HG03439 (cell line): ENCODE results near the gene NBPF20.
"Not testable (repeated sequence)": the region's sequence is repeated elsewhere in the genome, so short reads cannot be mapped to it uniquely, and the experiment has no call there.

Experiments
- ATAC-seq: cut with Tn5 transposase; IDR thresholded peaks from one replicate; pipeline ENCODE4 v1.9.1; 2021; ENCODE audit warnings: mild to moderate bottlenecking, moderate library complexity; ENCODE audit not compliant: unreplicated experiment

NBPF20 gene

GRCh38 chr1:145425436-145426029 lies at the start of gene NBPF20:
TSS of gene NBPF20 (minus strand) at chr1:145425603. CDS start at chr1:145405272, 20,331 bp downstream.
- peak; percentile 98 for ATAC-seq

- ATAC-seq = not testable (repeated sequence)
Observed at GRCh38 chr1:145474837-145475368, 49.5 kb upstream of the NBPF20 start.

GRCh38 chr1:145472731-145473130 lies 47.3 kb upstream of the NBPF20 start:
- ATAC-seq = not testable (repeated sequence)

GRCh38 chr1:145471365-145471764 lies 46.0 kb upstream of the NBPF20 start:
- not testable (repeated sequence) for ATAC-seq

- ATAC-seq = peak; percentile 87
Observed at GRCh38 chr1:145465405-145466144, 40.2 kb upstream of the NBPF20 start.

GRCh38 chr1:145464708-145465336 lies 39.4 kb upstream of the NBPF20 start:
- peak; percentile 6 for ATAC-seq

GRCh38 chr1:145464017-145464416 lies 38.6 kb upstream of the NBPF20 start:
- not testable (repeated sequence) for ATAC-seq

- ATAC-seq = not testable (repeated sequence)
Observed at GRCh38 chr1:145460684-145461083, 35.3 kb upstream of the NBPF20 start.

GRCh38 chr1:145460048-145460447 lies 34.6 kb upstream of the NBPF20 start:
- ATAC-seq = not testable (repeated sequence)

- not testable (repeated sequence) for ATAC-seq
Observed at GRCh38 chr1:145459591-145459990, 34.2 kb upstream of the NBPF20 start.

- not testable (repeated sequence) for ATAC-seq
Observed at GRCh38 chr1:145459063-145459462, 33.7 kb upstream of the NBPF20 start.

GRCh38 chr1:145454824-145455177 lies 29.4 kb upstream of the NBPF20 start:
- ATAC-seq = not testable (repeated sequence)

- not testable (repeated sequence) for ATAC-seq
Observed at GRCh38 chr1:145453873-145454823, 28.7 kb upstream of the NBPF20 start.

GRCh38 chr1:145452506-145452905 lies 27.1 kb upstream of the NBPF20 start:
- not testable (repeated sequence) for ATAC-seq

GRCh38 chr1:145451914-145452313 lies 26.5 kb upstream of the NBPF20 start:
- ATAC-seq = not testable (repeated sequence)

GRCh38 chr1:145445219-145445618 lies 19.8 kb upstream of the NBPF20 start:
- not testable (repeated sequence) for ATAC-seq

GRCh38 chr1:145442340-145442739 lies 16.9 kb upstream of the NBPF20 start:
- not testable (repeated sequence) for ATAC-seq

GRCh38 chr1:145431363-145432256 lies 6.2 kb upstream of the NBPF20 start:
- ATAC-seq = not testable (repeated sequence)

- ATAC-seq = not testable (repeated sequence)
Observed at GRCh38 chr1:145430830-145431229, 5.4 kb upstream of the NBPF20 start.
